ENCODE measurements around the gene ATP6V1E1.

GRCh38 chr22:17598318-17598717, 30.2 kb downstream of the ATP6V1E1 start:
- no peak for TF ChIP-seq CTCF (IDR thresholded peaks at IDR 0.05; ENCODE audit: low read depth, low read length)
- TF ChIP-seq MAX (IDR thresholded peaks at IDR 0.05; ENCODE audit: low read depth, low read length): no peak
